GM23248 (cell line): ENCODE measurements around the gene NXF1.

ENCODE experiments used
- EZH2 ChIP-seq: fragments of 200-600 bp; sonication (generic); IDR thresholded peaks from 2 replicates; pipeline ENCODE4 v1.6.1; 2018; ENCODE audit warnings: antibody characterized with exemption, mild to moderate bottlenecking; ENCODE audit not compliant: insufficient read depth, poor library complexity, severe bottlenecking
- EZH2phosphoT487 ChIP-seq: fragments of 200-600 bp; sonication (generic); IDR thresholded peaks from 2 replicates; pipeline ENCODE4 v1.6.1; 2018; ENCODE audit warnings: antibody characterized with exemption, moderate library complexity, mild to moderate bottlenecking, low read depth; ENCODE audit not compliant: insufficient read depth

- no peak for TF ChIP-seq EZH2
- no peak for TF ChIP-seq EZH2phosphoT487
Measured at GRCh38 chr11:62835336-62835735, 30.1 kb upstream of the NXF1 start.
